ENCODE data around the gene CAPN2. TPM values are rescaled to one million over a fixed set of nuclear protein-coding genes. Genes with fewer than 3 reads are reported as not detected.

The CAPN2 gene
- total and polyA plus RNA-seq, 4 donors: 99.8 to 213 (median 199) TPM

DNA sequence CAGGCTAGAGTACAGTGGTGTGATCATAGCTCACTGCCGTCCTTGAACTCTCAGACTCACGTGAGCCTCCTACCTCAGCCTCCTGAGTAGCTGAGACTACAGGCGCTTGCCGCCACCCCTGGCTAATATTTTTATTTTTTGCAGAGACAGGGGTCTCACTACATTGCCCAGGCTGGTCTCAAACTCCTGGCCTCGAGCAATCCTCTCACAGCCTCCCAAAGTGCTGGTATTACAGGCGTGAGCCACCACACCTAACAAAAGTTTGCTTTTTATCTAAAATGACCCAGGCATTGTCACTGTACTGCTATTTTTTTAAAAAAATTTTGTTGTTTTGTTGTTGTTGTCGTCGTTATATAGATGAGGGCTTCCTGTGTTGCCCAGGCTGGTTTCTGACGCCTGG, 46.4 kb downstream of the CAPN2 start:
- H3K27ac ChIP-seq (ENCODE audit: low read depth in 1 of 2, low read length in 2 of 2): no peak overlapping the region
- ATAC-seq (ENCODE audit: low FRiP score): no peak
- H3K9me3 ChIP-seq (ENCODE audit: control insufficient read depth, low read length): no peaks in the 10 kb centered on the region
- no peak for DNase-seq
- no peaks in the 10 kb centered on the region for H3K4me1 ChIP-seq (ENCODE audit: control insufficient read depth in 1 of 2, insufficient read depth in 2 of 2, low read length in 2 of 2)
- 92 to 97% methylated on average over 9 of the region's 9 CpGs for WGBS, 2 donors
- intact Hi-C loops (cut with DNase I): no loop called here
- H3K27me3 ChIP-seq (ENCODE audit: control insufficient read depth in 1 of 2, insufficient read depth in 2 of 2, low read length in 1 of 2): no peaks in the 10 kb centered on the region
- H3K36me3 ChIP-seq (ENCODE audit: control insufficient read depth in 1 of 2, insufficient read depth in 2 of 2, low read length in 1 of 2): peaks cover 3 to 6% of the 10 kb centered on the region in 2 donors
- no peak overlapping the region for H3K4me3 ChIP-seq (ENCODE audit: low read length in 2 of 2)

- intact Hi-C loops (cut with DNase I): no loop called here
Measured at GRCh38 chr1:223759273-223759672, 46.9 kb downstream of the CAPN2 start.

GRCh38 chr1:223760833-223761232, 48.5 kb downstream of the CAPN2 start:
- no peaks in the 10 kb centered on the region for H3K9me3 ChIP-seq (ENCODE audit: control insufficient read depth, low read length)
- intact Hi-C loops (cut with DNase I): no loop called here
- H3K4me1 ChIP-seq (ENCODE audit: control insufficient read depth in 1 of 2, insufficient read depth in 2 of 2, low read length in 2 of 2): no peaks in the 10 kb centered on the region
- DNase-seq (no peak), ATAC-seq (ENCODE audit: low FRiP score) (no peak)
- WGBS, 2 donors: 53 to 66% methylated on average over 6 of the region's 6 CpGs
- H3K27me3 ChIP-seq (ENCODE audit: control insufficient read depth in 1 of 2, insufficient read depth in 2 of 2, low read length in 1 of 2): no peaks in the 10 kb centered on the region
- H3K27ac ChIP-seq (ENCODE audit: low read depth in 1 of 2, low read length in 2 of 2): no peak overlapping the region
- H3K36me3 ChIP-seq (ENCODE audit: control insufficient read depth in 1 of 2, insufficient read depth in 2 of 2, low read length in 1 of 2): peaks cover 2 to 6% of the 10 kb centered on the region in 2 donors
- no peak overlapping the region for H3K4me3 ChIP-seq (ENCODE audit: low read length in 2 of 2)

More at GRCh38 chr1:223759273-223759672, 46.9 kb downstream of the CAPN2 start:
- H3K36me3 ChIP-seq (ENCODE audit: control insufficient read depth in 1 of 2, insufficient read depth in 2 of 2, low read length in 1 of 2): peaks cover 0 to 6% of the 10 kb centered on the region in 2 donors
- no peaks in the 10 kb centered on the region for H3K27me3 ChIP-seq (ENCODE audit: control insufficient read depth in 1 of 2, insufficient read depth in 2 of 2, low read length in 1 of 2)
- no peak for ATAC-seq (ENCODE audit: low FRiP score)
- H3K4me1 ChIP-seq (ENCODE audit: control insufficient read depth in 1 of 2, insufficient read depth in 2 of 2, low read length in 2 of 2): no peaks in the 10 kb centered on the region
- no peak overlapping the region for H3K4me3 ChIP-seq (ENCODE audit: low read length in 2 of 2)
- no peak overlapping the region for H3K27ac ChIP-seq (ENCODE audit: low read depth in 1 of 2, low read length in 2 of 2)
- DNase-seq: no peak
- H3K9me3 ChIP-seq (ENCODE audit: control insufficient read depth, low read length): no peaks in the 10 kb centered on the region
- 78 to 82% methylated on average over 13 of the region's 13 CpGs for WGBS, 2 donors

DNA sequence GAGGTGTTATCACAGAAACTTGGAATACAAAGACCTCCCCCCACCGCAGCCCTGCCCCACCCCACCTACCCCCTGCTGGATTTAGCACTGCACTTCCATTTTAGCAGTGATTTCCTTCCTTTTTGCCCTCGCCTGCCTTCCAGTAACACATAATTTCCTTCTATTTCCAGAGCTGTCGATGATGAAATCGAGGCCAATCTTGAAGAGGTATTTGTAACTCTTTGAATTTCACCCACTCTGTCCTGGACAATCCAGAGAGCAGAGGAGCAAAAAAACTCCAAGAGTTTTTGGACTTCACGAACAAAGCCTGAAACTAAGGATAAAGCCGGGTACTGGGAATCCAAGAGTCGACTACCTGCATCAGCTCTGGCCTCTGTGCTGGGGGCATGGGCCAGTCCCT, 49.1 kb downstream of the CAPN2 start:
- Histone ChIP-seq H3K4me1 (ENCODE audit: control insufficient read depth in 1 of 2, insufficient read depth in 2 of 2, low read length in 2 of 2) (no peaks in the 10 kb centered on the region), H3K4me3 (ENCODE audit: low read length in 2 of 2) (no peak overlapping the region), H3K27me3 (ENCODE audit: control insufficient read depth in 1 of 2, insufficient read depth in 2 of 2, low read length in 1 of 2) (no peaks in the 10 kb centered on the region), H3K27ac (ENCODE audit: low read depth in 1 of 2, low read length in 2 of 2) (no peak overlapping the region), H3K36me3 (ENCODE audit: control insufficient read depth in 1 of 2, insufficient read depth in 2 of 2, low read length in 1 of 2) (peaks cover 2 to 6% of the 10 kb centered on the region in 2 donors), H3K9me3 (ENCODE audit: control insufficient read depth, low read length) (no peaks in the 10 kb centered on the region)
- ATAC-seq (ENCODE audit: low FRiP score) (no peak), DNase-seq (no peak)
- intact Hi-C loops (cut with DNase I): no loop called here
- 53 to 67% methylated on average over 7 of the region's 7 CpGs for WGBS, 2 donors

DNA sequence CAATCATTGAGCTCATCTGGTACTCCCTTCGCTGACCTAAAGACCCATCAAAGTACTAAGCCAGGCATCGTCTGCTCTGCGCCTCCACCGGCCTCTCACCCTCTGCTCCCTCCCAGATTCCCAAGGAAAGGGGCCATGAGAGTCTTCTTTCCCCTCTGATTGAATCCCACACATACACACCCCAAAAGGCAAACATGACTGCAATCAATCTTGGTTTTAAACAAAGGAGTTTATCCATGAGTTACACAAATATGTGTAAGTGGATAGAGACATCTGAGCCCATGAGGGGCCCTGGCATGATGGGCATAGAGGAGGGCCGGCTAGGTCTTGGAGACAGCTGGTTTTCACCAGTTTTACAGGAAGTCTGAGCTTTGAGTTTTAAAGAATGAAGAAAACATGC, 50.9 kb downstream of the CAPN2 start:
- DNase-seq: no peak
- Histone ChIP-seq H3K4me1 (ENCODE audit: control insufficient read depth in 1 of 2, insufficient read depth in 2 of 2, low read length in 2 of 2) (no peaks in the 10 kb centered on the region), H3K4me3 (ENCODE audit: low read length in 2 of 2) (no peak overlapping the region), H3K27ac (ENCODE audit: low read depth in 1 of 2, low read length in 2 of 2) (no peak overlapping the region), H3K36me3 (ENCODE audit: control insufficient read depth in 1 of 2, insufficient read depth in 2 of 2, low read length in 1 of 2) (peaks cover 2 to 6% of the 10 kb centered on the region in 2 donors), H3K9me3 (ENCODE audit: control insufficient read depth, low read length) (no peaks in the 10 kb centered on the region), H3K27me3 (ENCODE audit: control insufficient read depth in 1 of 2, insufficient read depth in 2 of 2, low read length in 1 of 2) (no peaks in the 10 kb centered on the region)
- 92 to 93% methylated on average over 5 of the region's 5 CpGs for WGBS, 2 donors
- intact Hi-C loops (cut with DNase I): no loop called here
- no peak for ATAC-seq (ENCODE audit: low FRiP score)

- no peak for DNase-seq
- WGBS, 2 donors: 93 to 94% methylated on average over 5 of the region's 5 CpGs
- H3K36me3 ChIP-seq (ENCODE audit: control insufficient read depth in 1 of 2, insufficient read depth in 2 of 2, low read length in 1 of 2): peaks cover 2 to 6% of the 10 kb centered on the region in 2 donors
- intact Hi-C loops (cut with DNase I): no loop called here
- H3K4me3 ChIP-seq (ENCODE audit: low read length in 2 of 2): no peak overlapping the region
- H3K27me3 ChIP-seq (ENCODE audit: control insufficient read depth in 1 of 2, insufficient read depth in 2 of 2, low read length in 1 of 2): no peaks in the 10 kb centered on the region
- no peak for ATAC-seq (ENCODE audit: low FRiP score)
- no peaks in the 10 kb centered on the region for H3K4me1 ChIP-seq (ENCODE audit: control insufficient read depth in 1 of 2, insufficient read depth in 2 of 2, low read length in 2 of 2)
- H3K27ac ChIP-seq (ENCODE audit: low read depth in 1 of 2, low read length in 2 of 2): no peak overlapping the region
- H3K9me3 ChIP-seq (ENCODE audit: control insufficient read depth, low read length): no peaks in the 10 kb centered on the region
Measured at GRCh38 chr1:223763881-223764280, 51.5 kb downstream of the CAPN2 start.

GRCh38 chr1:223765036-223765718, 52.8 kb downstream of the CAPN2 start:
- Histone ChIP-seq H3K4me1 (ENCODE audit: control insufficient read depth in 1 of 2, insufficient read depth in 2 of 2, low read length in 2 of 2) (no peaks in the 10 kb centered on the region), H3K27ac (ENCODE audit: low read depth in 1 of 2, low read length in 2 of 2) (no peak overlapping the region), H3K9me3 (ENCODE audit: control insufficient read depth, low read length) (no peaks in the 10 kb centered on the region), H3K27me3 (ENCODE audit: control insufficient read depth in 1 of 2, insufficient read depth in 2 of 2, low read length in 1 of 2) (no peaks in the 10 kb centered on the region), H3K36me3 (ENCODE audit: control insufficient read depth in 1 of 2, insufficient read depth in 2 of 2, low read length in 1 of 2) (peaks cover 6% of the 10 kb centered on the region in 2 donors), H3K4me3 (ENCODE audit: low read length in 2 of 2) (no peak overlapping the region)
- ATAC-seq (ENCODE audit: low FRiP score) (peak; percentile 68), DNase-seq (no peak)
- intact Hi-C loops (cut with DNase I): no loop called here
- 55 to 71% methylated on average over 9 of the region's 9 CpGs for WGBS, 2 donors

GRCh38 chr1:223765719-223766340, 53.5 kb downstream of the CAPN2 start:
- ATAC-seq (ENCODE audit: low FRiP score) (no peak), DNase-seq (no peak)
- Histone ChIP-seq H3K9me3 (ENCODE audit: control insufficient read depth, low read length) (no peaks in the 10 kb centered on the region), H3K27me3 (ENCODE audit: control insufficient read depth in 1 of 2, insufficient read depth in 2 of 2, low read length in 1 of 2) (no peaks in the 10 kb centered on the region), H3K27ac (ENCODE audit: low read depth in 1 of 2, low read length in 2 of 2) (no peak overlapping the region), H3K4me1 (ENCODE audit: control insufficient read depth in 1 of 2, insufficient read depth in 2 of 2, low read length in 2 of 2) (no peaks in the 10 kb centered on the region), H3K4me3 (ENCODE audit: low read length in 2 of 2) (no peak overlapping the region), H3K36me3 (ENCODE audit: control insufficient read depth in 1 of 2, insufficient read depth in 2 of 2, low read length in 1 of 2) (peaks cover 6 to 7% of the 10 kb centered on the region in 2 donors)
- intact Hi-C loops (cut with DNase I): no loop called here
- WGBS, 2 donors: 62 to 73% methylated on average over 7 of the region's 7 CpGs

Measured in aorta (tissue), 5 donors.